WI38 (cell line): Measurements from ENCODE around the gene PIAS3.

Experiments used
- H3K4me3 ChIP-seq: 2 replicates; pipeline ENCODE4 v1.5.1; 2011; ENCODE audit warnings: low read depth, mild to moderate bottlenecking, control low read depth, low read length
- TF ChIP-seq, protein P1 (sequence below): IDR thresholded peaks from 2 replicates; pipeline ENCODE4 v1.5.1; 2012; ENCODE audit warnings: low read depth, mild to moderate bottlenecking, control low read depth, low read length

PIAS3 gene

DNA sequence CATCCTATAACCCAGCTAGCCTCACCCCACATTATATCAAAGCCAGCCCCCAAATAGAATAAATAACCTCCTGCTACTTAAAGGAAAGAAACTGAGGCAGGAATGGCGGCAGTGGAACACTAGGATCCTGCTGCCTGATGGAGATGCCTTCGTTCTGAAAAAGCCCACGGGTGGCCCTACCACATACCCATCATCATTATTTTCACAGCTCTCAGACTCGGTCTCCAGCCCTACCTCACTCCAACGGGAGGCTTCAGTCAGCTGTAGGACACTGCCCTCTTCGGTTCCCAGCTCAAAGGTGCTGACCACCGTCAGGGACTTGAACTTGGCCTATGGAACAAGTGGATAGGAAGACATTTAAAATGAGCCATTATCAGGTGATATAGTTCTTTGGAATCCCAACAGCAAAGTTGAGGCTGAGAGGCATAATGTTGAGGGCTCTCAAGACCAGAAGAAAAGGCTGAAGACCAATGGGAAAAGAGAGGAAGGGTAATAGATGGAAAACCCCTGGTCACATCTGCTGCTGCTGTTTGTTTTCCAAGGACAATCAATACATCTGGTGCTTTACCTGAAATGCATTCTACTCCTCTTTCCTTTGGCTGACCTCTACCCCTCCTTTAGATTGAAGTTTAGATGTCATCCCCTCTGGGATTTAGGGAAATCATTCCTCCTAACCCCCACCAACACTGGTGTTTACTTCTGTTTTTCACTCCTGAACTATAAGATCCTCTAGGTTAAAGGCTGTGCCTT, 34.6 kb upstream of the PIAS3 start:
- H3K4me3 ChIP-seq = no peak overlapping the region
- TF ChIP-seq, protein P1, sequence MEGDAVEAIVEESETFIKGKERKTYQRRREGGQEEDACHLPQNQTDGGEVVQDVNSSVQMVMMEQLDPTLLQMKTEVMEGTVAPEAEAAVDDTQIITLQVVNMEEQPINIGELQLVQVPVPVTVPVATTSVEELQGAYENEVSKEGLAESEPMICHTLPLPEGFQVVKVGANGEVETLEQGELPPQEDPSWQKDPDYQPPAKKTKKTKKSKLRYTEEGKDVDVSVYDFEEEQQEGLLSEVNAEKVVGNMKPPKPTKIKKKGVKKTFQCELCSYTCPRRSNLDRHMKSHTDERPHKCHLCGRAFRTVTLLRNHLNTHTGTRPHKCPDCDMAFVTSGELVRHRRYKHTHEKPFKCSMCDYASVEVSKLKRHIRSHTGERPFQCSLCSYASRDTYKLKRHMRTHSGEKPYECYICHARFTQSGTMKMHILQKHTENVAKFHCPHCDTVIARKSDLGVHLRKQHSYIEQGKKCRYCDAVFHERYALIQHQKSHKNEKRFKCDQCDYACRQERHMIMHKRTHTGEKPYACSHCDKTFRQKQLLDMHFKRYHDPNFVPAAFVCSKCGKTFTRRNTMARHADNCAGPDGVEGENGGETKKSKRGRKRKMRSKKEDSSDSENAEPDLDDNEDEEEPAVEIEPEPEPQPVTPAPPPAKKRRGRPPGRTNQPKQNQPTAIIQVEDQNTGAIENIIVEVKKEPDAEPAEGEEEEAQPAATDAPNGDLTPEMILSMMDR = no peak

DNA sequence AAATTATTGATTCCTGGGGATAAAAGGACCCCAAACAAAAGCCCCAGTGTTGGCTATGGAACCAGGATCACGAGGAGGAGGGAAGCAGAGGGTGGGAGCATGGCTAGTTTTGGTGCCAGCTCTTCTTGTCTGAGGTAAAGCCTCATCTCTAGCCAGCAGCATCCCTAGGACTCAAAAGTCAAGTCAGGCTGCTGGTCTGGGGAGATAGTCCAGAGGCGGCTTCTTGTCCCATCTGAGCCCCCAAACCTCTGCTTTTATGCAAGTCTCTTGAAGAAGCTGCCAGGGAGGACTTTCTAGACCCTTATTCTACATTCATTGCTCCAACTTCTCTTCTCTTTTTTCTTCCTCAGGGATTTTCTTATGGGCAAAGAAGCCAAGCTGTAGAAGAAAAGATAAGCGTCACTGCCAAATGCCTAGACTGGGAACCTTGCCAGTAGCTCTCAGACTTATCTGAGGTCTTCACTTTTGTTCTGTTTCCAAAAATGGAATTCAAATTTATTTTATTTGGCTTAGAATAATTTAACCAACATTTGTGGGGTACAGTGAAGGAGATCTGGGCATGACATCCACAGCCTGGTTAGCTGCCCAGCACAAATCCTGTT, 33.7 kb upstream of the PIAS3 start:
- peak overlapping the region; percentile 23; the same call in 1 of the 2 replicates for H3K4me3 ChIP-seq
- TF ChIP-seq, protein P1 = no peak

DNA sequence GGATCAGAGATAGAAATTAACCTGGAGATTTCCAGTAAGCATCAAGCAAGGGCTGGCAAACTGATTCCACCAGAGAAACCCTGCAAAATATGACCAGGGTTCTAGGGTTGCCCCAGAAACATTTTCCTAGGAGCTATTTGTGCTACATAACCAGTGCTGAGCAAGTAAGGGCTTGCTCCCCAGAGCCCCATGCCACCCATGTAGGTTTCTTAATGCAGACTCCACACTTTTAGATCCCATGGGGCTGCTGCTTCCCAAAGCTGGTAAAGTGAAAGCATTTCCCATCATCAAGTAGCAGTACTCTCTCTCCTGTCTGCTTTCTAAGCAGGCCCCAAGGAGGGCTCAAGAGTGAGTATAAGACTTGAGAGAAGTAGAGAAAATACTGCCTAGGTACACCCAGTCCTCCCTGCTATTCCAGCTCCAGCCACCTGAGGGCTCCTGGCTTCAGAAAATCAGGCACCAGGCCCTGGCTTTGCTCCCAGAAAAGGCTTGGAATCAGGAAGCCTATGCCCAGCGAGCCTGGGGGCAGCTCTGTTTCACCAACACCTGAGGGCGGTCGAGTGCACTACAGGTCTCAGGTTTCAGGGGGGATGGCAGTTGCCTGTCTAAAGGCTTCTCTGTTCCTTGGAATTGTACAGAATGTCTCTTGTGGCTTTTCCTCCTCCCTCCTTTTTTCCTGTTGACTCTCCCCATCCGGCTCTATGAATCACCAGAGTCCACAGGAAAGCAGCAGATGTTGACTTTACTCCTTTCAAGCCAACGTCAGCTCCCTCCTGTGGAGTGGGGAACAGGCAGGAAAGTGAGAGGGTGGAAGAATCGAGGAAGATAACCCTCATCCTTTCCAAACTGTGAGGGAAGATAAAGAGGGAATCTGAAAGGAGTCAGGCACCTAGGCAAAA, 33.0 kb upstream of the PIAS3 start:
- H3K4me3 ChIP-seq = peak overlapping the region; percentile 23; the same call in 1 of the 2 replicates

DNA sequence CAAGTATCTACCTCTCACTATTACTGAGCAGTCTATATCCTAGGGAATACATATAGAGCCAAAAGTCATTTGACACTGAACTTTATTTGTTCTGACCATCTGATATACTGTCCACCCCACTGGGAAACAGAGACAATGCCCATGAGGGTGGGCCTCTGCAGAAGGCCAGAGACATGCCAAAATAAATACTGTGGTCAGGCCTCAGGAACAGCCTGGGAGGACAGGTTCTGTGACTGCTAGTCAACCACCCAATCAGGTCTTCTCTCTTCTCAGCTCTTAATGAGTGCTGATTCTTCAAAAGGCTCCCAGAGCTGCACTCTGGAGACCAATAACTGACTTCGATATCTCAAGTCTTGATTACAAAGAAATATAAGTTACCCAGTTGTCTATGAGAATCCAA, 32.3 kb upstream of the PIAS3 start:
- TF ChIP-seq, protein P1 = no peak
- no peak overlapping the region for H3K4me3 ChIP-seq

More for the DNA sequence above, 33.0 kb upstream of the PIAS3 start:
- TF ChIP-seq, protein P1 = peak; percentile 96

DNA sequence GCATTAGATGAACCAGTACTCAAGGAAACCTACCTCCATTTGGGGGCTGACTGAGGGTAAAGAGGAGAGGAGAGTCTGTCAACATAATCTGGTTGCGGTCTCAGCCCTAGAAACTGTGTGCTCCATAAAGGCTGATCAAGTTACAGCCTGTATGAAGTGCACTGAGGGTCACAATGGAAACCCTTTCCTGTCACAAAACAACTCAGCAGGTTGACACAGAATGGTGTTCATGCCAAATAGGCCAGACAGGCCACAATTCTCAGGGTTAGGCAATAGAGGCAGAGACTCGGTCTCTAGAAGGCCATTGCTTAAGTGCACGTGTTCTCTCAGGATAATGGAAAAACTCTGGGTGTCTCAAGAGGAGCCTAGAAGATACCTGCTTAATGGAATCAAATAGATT, 30.8 kb upstream of the PIAS3 start:
- TF ChIP-seq, protein P1 = no peak
- H3K4me3 ChIP-seq = no peak overlapping the region

DNA sequence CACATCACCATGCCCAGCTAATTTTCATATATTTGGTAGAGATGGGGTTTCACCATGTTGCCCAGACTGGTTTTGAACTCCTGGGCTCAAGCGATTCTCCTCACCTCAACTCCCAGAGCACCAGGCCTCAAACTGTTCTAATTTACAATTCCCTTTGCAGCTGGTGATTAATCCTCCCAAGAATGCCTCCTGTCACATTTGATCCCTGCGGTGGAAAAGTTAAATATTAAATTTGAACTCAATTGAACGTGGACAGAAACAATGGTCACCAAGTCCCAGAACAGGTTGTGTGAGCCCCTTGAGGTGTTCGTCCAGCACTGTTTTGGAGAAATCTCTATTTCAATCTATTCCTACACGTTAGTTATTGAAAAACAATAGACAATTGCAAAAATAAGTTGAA, 28.8 kb upstream of the PIAS3 start:
- TF ChIP-seq, protein P1 = no peak
- no peak overlapping the region for H3K4me3 ChIP-seq
